ENCODE data around the gene PLVAP. TPM values are rescaled to one million over a fixed set of nuclear protein-coding genes. Genes with fewer than 3 reads are reported as not detected.

Gene PLVAP
- total and polyA plus RNA-seq, 11 donors, result 7.1 to 52.8 (median 24.5) TPM

DNA sequence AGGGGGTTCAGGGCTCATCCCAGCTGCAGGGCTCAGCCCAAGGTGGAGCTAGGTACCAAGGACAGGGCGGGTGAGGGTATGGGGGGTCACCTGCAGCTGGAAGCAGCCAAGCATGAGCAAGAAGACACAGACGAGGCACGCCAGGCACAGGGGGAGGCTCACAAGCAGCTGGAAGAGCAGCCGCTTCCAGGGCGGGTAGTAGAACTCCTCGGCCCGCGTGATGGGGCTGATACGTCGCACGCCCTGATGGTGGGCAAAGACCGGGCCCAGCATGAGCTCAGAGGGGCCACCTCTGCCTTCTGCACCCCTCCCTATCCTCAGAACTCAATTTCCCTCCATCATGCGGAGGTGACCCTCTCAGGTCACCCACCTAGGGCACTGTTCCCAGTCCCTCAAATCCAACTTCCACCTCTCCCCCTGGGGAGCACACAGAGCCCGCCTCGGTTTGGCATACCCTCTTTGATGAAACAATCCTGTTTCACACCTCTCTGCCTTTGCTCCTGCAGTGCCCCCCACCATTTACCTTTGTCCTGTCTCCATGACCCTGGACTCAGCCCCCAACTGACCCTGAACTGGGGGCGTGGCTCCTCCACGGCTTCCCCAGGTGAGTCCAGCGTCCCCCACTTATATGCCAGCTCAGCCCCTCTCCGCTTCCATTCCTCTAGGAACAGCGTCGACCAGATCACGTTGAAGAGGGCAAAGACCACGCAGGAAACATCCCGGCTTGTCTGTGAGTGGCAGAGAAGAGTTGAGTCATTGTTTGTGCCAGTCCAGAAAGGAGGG lies 46.7 kb downstream of the PLVAP start:
- Histone ChIP-seq H3K4me3 (no peak overlapping the region), H3K27me3 (peaks cover 0 to 17% (median 0%) of the 10 kb centered on the region in 9 donors), H3K9me3 (no peaks in the 10 kb centered on the region), H3K36me3 (peaks cover 0 to 17% (median 0%) of the 10 kb centered on the region in 9 donors), H3K4me1 (peaks cover 0 to 36% (median 13%) of the 10 kb centered on the region in 12 donors), H3K27ac (no peak overlapping the region)
- 92 to 96% (median 95%) methylated on average over 23 to 24 of the region's 24 CpGs for WGBS, 4 donors
- ATAC-seq (no peak), DNase-seq (no peak)
- intact Hi-C loops (cut with DNase I), result no loop called here
- TF ChIP-seq, protein P1, sequence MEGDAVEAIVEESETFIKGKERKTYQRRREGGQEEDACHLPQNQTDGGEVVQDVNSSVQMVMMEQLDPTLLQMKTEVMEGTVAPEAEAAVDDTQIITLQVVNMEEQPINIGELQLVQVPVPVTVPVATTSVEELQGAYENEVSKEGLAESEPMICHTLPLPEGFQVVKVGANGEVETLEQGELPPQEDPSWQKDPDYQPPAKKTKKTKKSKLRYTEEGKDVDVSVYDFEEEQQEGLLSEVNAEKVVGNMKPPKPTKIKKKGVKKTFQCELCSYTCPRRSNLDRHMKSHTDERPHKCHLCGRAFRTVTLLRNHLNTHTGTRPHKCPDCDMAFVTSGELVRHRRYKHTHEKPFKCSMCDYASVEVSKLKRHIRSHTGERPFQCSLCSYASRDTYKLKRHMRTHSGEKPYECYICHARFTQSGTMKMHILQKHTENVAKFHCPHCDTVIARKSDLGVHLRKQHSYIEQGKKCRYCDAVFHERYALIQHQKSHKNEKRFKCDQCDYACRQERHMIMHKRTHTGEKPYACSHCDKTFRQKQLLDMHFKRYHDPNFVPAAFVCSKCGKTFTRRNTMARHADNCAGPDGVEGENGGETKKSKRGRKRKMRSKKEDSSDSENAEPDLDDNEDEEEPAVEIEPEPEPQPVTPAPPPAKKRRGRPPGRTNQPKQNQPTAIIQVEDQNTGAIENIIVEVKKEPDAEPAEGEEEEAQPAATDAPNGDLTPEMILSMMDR (IDR thresholded peaks at IDR 0.05), result no peak
- TF ChIP-seq POLR2A (IDR thresholded peaks at IDR 0.05), result no peak

DNA sequence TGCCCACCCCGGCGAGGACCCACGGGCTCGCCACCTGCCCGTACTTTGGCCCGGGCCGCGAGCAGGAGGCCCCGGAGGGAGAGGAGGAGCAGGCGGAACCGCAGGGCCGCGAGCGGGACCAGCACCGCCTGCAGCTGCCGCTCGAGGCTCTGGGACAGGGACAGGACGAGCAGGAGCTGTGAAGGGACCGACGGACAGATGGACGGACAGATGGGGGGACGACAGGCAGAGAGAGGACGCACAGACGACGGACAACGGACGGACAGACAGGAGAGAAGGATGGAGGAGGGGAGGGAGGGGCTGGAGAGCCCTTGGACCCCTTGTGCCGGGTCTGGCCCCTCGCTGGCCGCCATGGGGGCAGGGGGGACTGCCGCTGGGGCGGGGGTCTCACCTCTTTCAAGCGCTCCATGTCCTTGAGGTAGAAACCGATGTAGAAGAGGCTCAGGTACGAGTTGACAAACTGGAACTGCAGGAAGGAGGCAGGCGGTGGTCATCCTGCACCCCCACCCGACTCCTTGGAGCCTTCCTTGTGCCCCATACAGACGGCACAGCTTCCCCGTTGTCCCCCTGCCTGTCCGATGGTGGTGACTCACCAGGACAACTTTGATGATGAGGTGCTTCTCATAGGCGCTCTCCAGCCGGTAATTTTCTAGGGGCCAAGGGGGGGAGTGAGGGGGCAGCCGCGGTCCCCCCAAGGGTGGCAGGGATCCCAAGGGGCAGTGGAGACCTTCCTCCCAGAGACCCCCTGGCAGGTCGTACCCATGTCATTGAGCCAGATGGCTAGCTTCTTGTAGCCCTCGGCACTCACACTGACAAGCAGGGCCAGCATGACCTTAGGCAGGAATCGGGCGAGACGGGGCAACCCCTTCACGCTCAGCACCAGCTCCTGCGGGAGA lies 47.5 kb downstream of the PLVAP start:
- ATAC-seq (no peak), DNase-seq (no peak)
- peaks cover 0 to 17% (median 0%) of the 10 kb centered on the region in 9 donors for H3K27me3 ChIP-seq
- H3K4me3 ChIP-seq, result peak overlapping the region in 2 of 12 donors; percentile 12 to 51
- TF ChIP-seq, protein P1 (IDR thresholded peaks at IDR 0.05), result no peak
- TF ChIP-seq POLR2A (IDR thresholded peaks at IDR 0.05), result no peak
- intact Hi-C loops (cut with DNase I), result no loop called here
- peaks cover 0 to 29% (median 7%) of the 10 kb centered on the region in 12 donors for H3K4me1 ChIP-seq
- 74 to 83% (median 76%) methylated on average over 46 to 51 of the region's 51 CpGs for WGBS, 4 donors
- H3K27ac ChIP-seq, result no peak overlapping the region
- H3K36me3 ChIP-seq, result peaks cover 0 to 17% (median 0%) of the 10 kb centered on the region in 9 donors
- no peaks in the 10 kb centered on the region for H3K9me3 ChIP-seq

DNA sequence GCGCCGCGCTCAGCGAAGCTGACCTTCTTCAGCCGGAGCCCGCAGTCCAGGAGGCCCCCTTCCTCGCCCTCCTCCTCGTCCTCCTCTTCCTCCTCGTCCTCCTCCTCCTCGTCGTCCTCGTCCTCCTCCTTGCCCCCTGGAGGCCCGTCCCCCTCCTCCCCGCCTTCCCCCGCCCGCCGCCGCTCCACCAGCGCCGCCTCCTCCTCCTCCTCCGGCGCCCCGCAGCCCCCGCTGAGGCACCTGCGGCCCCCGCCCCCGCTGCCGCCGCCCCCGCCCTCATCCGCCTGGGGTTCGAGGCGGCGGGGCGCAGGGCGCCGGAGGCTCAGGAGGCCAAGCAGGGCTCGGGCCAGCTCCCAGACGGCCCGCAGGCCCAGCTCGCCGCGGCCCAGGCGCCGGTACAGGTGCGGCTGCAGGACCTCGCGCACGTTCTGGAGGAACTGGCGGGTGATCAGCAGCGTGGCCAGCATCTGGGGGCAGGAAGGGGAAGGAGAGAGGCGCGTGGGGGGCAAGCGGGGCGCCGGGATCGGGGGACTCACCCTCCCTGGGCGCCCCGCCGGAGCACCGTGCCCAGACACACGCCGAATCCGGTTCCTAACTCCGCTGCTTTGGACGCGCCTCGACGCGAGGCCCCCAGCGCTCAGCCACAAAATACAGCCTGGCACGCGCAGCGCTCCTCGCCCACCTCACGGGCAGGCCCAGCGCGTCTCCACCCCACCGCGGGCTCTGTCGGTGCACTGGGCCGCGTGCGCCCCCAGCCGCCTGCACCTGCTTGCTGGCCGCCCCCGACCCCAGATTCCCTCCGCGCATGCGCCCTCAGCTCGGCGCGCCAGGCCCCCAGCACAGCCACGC lies 48.4 kb downstream of the PLVAP start:
- no peaks in the 10 kb centered on the region for H3K9me3 ChIP-seq
- DNase-seq, result no peak
- no peak for TF ChIP-seq POLR2A (IDR thresholded peaks at IDR 0.05)
- TF ChIP-seq, protein P1 (IDR thresholded peaks at IDR 0.05), result no peak
- H3K4me1 ChIP-seq, result peaks cover 0 to 24% (median 3%) of the 10 kb centered on the region in 12 donors
- H3K27ac ChIP-seq, result peak overlapping the region in 1 of 12 donors; percentile 27
- no peak for ATAC-seq
- H3K27me3 ChIP-seq, result peaks cover 0 to 17% (median 0%) of the 10 kb centered on the region in 9 donors
- intact Hi-C loops (cut with DNase I), result no loop called here
- peaks cover 0 to 17% (median 0%) of the 10 kb centered on the region in 9 donors for H3K36me3 ChIP-seq
- H3K4me3 ChIP-seq, result peak overlapping the region in 9 of 12 donors; percentile 1 to 51 (median 26)
- WGBS, 4 donors, result 44 to 65% (median 53%) methylated on average over 52 to 94 of the region's 94 CpGs
